Activated T-cell treated with anti-CD3 and anti-CD28 coated beads, Interleukin-2, amount 50 U/mL, for 1 hour (primary cell): Measurements from ENCODE around the gene DOC2B.
"Not testable (repeated sequence)": the region's sequence is repeated elsewhere in the genome, so short reads cannot be mapped to it uniquely, and the experiment has no call there.

Source experiments
- DNase-seq: peaks from one replicate; pipeline ENCODE4 v3.0.0-alpha.2; 2020

The DOC2B gene

DNA sequence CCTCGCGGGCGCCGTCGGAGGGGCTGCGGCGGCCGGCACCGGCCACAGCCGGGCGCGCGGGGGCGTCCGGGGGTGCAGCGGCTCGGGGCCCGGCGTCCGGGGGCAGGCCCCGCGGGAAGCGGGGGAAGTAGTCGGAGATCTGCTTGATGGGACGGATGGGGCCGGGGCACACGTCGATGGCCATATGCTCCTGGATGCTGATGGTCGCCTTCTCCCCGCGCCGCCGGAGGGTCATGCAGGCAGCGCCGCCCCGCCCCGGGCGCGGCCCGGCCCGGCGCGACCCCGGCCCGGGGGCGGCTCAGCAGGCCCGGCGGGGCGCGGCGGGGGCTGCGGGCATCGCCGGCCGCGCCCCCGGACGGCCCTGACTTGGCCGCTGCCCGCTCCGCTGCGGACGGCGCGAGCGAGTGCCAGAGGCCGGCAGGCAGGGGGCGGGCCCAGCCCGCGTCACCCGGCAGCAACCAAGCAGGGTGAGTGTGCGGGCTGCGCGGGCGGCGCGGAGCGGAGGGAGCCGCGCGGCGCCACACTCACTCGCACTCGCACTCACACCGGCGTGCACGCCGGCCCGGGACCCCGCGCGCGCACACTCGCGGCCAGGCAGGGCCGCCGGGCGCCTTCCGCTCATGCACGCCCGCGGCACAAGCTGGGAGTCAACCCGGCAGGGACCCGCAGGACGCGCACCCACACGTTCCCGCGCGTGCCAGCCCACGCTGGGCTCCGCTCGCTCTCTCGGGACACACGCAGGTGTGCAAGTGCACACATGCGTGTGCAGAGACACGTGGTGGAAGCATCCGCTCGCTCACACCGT is at the start of gene DOC2B:
Gene DOC2B, minus strand, starts transcription at position 406 of the 805 bp plus-strand sequence. Its CDS starts 171 bp downstream, at position 235.
- no peak for DNase-seq

DNA sequence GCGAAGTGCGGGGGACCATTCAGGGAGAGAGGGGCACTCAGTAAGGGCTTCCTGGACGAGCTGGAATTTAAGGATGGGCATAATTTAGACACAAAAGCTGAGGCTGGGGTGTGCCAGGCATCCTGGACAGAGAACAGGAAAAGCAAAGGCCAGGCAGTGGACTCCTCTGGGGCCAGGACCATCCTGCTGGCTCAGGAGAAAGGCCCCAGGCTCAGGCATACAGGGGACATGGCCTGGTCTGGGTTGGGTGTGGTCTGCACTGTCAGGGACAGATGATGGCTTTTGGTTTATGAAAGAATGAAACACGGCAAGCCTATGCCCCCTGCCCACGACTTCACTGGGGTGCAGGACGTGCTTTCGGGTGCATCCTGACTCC is 48.9 kb upstream of the DOC2B start:
- no peak for DNase-seq

DNA sequence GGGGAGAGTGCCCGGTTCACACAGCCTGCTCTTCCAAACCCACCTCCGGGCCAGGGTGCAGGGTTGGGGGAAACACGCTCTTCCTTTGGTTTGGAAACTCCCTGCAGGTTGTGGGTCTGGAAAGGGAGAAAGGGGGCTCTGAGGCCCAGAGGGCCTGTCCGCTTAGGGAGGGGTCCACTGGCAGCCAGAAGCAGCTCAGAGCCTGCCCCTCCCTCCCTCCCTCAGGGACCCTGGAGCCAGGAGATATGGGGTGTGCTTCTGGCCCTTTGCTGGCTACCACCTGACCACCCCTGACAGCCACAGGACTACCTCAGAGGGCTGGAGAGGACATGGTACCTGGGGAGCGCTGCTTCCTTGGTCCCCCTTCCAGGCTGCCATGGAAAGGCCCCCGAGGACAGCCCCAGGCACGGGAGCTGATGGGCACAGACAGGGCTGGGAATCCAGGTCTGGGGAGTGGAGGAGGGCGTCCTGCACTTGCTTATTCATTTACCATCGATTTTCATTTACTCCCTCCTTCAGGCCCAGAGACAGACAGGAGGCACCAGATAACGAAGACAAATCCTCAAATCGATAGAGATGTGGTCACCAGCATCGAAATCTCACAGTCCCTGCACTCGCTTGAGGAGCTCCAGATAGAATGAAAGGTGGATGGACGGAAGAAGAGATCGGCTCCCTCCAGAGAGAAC is 48.4 kb upstream of the DOC2B start:
- no peak for DNase-seq

DNA sequence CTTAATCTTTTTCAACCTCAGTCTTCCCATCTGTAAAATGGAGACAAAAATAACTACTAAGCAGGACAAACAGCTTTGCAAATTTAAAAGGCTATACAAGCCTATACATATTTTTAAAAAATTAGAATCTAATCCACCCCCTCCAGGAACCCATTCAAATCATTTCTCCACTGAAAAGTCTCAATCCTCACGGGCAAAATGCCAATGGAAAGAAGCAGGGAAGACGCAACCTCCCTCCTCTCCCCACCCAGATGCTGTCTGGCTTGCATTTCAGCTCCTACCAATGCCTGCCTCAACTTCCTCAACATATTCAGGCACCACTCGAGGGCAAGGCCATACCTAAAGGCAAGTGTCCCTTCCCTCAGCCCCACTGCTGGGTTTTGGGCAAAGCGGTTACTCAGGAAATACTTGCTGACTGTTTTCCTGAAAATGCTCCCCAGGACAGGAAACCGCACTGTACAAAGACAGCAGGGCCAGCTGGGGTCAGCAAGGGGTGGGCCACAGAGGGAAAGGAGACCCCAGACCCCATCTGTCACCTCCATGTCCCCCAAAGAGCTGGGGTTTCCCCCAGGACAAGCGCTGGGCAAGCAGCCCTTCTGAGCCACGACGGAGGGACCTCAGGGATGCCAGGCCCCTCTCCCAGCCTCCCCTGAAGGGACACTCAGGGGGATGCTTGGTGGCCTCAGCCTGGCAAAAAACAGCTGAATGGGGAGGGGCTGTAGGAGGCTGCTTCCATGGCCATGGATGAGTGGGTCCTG is 47.7 kb upstream of the DOC2B start:
- no peak for DNase-seq

DNA sequence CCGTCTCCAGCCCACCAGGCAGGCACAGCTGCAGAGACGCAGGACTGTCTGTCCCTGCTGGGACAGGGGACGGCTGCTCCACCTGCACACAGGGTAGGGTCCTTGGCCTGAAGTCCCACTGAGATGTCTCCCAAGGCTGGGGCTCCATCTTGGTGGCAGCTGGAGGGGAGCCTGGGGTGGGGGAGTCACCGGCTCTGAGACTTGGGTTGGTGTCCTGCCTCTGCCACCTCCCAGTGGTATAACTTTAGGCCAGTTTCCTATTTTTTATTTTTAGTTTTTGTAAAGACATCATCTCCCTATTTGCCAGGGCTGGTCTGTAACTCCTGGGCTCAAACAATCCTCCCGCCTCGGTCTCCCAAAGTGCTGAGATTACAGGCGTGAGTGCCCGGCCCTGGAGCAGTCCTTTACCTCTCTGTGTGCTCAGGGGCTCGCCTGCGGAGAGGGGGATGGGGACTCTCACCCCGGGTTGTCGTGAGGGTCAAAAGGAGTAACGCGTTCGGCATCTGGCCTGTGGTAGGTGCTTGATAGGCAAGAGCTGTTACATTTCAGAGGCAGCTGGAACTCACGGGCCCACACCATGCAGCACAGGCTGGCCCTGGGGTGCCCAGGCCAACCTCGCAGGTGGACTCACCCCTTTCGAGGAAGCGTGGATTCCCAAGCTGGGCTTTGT is 46.6 kb upstream of the DOC2B start:
- DNase-seq: no peak

DNA sequence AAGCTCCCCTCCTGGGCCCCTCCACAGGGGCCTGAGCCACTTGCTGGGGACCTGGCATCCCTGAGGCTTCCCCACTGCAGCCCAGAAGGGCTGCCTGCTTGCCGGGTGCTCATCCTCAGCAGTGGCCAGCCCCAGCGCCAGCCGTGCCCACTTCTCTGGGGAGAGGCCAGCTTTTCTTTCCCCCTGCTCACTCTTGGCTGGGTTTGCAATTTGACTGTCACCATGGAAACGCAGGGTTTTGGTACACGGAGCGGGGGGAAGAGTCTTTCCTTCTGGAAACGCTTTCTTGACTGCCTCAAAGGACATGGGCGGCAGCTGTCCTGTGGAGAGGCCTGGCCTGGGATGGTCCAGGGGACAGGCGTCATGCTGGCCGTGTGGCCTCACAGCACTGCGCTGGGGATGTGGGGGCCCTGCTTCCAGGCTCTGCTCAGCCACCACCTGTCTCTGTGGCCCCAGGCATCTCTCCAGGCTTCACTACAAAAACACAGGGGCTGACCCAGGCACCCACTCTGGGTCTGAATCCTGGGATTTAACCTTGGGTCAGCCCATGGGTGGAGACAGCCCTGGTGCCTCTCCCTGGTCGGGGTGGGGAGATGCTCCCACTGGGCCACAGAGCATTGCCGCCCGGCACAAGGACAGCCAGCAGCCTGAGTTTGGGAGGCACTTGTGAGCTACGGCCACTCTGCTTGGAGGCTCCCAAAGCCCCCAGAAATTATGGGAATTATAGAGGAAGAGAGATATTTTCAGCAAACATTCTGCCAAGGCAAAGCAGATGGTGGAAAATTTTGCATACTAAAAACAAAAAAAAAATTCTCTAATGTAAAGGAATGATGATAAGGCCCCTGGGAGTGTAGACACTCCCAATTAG is 45.9 kb upstream of the DOC2B start:
- no peak for DNase-seq

DNA sequence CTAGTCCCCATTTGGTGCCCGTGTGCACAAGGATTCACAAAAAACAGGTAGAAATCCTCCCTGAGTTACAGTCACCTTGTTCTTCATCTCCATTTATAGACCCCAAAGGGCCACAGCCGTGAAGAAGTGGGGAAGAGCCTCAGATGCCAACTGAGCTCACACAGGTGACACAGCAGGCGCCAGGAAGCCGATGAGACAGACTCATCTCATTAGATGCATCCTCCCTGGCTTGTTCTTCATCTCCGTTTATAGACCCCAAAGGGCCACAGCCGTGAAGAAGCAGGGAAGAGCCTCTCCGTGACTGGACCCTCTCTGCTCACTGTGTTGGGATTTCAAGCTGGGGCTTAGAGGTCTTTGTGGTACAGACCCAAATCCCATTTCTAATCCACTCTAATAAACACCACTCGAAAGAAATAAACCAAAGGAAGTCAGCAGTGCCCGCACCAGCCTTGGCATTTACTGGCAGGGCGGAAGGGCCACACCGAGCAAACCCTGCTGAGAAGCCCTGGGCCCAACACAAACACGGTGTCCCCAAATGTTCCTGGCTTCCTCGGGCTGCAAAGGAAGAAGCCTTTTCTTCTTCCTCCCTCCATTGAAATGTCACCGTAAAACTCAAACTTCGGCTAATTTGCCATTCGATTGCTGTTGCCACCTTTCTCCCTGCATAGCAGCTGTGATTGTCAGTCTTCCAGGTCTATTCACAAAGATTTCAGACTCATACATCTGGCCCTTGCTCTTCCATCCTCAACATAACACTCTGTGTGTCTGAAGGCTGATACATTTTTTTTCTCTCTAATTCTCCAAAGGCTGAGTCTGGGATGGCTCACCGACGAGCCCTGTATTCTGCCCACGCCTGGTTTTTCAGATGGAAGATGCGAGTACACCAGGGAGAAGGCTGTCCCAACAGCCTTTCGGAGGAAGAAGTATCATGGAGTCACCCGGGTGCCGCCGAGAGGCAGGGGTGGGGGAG is 44.9 kb upstream of the DOC2B start:
- DNase-seq: no peak

DNA sequence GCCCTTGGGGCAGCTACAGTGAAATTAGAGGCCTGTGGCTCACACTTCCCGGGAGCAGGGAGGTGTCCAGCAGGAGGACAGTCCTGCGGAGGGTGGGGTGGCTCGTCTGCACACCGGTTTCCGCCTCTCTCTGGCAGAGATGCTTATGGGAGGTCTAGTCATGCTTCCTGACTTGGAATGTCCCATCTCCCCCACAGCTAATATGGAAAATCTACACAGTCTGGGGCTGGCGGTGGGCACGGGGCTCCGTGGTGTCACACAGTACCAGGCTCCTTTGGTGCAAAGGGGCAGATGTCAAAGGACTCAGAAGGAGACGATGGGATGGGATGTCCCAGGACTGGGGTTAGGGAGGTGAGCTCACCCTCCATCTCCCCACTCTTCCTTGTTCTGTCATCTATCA is 44.1 kb upstream of the DOC2B start:
- DNase-seq: no peak

DNA sequence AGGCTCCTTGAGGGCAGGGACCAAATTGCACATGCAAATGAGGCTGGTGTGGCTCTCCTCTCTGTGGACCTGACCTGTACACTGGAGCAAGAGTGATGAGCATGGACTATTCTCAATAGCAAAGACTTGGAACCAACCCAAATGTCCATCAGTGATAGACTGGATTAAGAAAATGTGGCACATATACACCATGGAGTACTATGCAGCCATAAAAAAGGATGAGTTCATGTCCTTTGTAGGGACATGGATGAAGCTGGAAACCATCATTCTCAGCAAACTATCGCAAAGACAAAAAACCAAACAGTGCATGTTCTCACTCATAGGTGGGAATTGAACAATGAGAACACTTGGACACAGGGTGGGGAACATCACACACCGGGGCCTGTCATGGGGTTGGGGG is 43.1 kb upstream of the DOC2B start:
- not testable (repeated sequence) for DNase-seq

DNA sequence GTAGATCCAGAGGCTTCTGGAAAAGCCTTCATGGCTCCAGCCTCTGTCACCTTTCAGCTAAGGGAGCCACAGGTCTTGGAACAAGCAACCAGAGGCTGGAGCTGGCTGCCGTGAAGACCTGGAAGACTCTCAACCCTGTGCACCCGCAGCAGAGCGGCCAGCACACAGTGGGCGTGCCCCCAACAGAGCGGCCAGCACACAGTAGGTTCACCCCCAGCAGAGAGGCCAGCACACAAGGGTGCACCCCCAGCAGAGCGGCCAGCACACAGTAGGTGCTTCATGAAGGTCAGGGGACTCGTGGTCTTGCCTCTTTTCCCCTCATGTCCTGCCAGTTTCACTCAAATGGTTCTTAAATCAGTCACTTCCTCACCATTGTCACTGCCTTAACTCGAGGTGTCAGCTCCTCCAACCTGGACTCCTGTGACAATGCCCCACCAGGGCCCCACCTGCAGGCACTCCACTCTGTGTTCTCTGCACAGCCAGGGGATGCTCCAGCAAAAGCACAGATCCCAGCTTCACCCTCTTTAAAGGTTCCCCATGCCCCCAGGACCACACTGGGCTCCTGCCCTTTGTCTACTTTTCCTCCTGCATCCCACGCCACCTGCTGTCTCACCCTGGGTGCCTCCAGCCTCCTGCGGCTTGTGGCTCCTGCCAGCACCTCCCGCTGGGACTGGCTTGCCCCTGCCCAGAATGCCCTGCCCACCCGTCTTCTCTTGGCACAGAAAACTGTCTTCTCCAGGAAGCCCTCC is 42.4 kb upstream of the DOC2B start:
- no peak for DNase-seq

DNA sequence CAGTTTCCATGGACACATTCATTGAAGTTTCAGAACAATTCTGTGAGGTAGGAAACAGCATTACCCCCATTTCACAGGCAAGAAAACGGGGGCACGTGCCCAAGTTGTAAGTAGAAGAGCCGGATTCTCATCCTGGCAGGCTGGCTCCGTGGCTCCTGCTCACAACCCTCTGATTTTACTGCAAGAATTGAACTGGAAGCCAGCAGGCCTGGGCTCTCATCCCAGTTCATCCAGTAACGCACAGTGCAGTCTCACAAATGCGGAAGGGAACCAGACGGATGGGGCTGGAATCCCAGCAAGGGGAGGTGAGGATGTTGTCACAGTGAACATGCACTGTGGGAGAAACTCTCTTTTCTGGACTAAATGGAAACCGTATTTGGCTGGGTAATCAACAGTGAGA is 40.7 kb upstream of the DOC2B start:
- no peak for DNase-seq

DNA sequence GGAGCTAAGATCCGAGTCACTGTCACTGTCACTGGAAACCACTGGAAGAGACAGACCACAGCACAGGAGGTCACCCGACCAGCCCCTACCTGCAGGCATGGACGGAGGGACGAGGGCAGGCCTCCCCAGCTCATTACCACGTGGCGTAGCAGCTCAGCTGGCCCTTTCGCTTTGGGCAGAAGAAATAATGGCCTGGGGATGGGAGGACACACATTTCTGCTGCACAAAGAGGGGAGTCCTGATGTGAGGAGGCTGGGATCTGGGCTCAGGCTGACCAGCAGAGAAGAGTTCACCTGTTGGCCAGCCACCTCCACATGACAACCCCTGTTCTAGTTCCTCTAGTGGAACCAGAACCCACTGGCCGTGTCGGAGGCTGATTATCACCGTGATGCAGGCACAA is 38.2 kb upstream of the DOC2B start:
- DNase-seq: no peak

DNA sequence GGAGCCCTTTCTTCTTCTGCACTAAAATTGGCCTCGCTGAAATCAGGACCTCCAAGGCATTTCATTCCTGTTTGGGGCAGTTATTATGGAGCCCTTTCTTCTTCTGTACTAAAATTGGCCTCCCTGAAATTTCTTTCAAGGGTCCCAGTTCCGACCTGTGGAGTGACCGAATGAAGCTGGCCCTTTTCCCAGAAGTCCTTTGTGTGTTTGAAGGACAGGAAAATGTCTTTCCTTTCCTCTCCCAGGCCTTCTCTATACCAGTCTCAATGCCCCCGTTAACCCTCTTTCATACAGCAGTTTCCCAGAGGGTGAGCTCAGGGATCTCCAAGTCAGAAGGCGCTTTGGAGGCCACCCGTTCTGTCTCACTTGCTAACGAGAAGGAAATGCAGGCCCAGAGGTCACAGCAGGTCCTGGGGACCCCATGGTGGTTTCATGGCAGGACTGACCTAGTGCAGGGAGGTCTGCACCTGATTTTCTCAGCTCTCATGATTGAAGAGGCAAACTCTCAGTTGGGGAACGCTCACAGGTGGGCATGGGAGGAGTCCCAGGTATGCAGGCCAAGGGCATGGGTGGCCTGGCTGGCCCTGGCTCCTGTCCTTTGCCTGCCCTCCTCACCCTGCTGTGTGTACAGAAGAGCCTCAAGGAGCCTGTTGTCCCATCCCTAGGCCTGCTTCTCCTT is 37.1 kb upstream of the DOC2B start:
- DNase-seq: no peak

DNA sequence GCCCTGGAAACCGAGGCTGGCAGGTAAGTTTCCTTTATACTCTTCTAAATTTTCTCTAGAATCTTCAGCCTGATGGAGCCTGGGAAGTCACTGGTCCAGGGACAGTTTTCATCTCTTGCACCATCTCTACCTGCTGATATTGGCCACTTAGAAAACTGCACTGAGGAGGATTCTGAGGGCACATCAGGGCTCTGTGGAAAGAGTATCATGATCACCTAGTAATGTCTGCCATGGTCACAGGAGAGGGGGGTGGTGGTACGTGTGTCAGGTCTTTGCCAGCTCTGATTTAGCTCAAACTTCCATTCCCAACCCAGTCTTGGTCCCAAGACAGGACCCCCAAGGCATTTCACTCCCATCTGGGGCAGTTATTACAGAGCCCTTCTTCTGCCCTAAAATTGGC is 35.2 kb upstream of the DOC2B start:
- DNase-seq: no peak

DNA sequence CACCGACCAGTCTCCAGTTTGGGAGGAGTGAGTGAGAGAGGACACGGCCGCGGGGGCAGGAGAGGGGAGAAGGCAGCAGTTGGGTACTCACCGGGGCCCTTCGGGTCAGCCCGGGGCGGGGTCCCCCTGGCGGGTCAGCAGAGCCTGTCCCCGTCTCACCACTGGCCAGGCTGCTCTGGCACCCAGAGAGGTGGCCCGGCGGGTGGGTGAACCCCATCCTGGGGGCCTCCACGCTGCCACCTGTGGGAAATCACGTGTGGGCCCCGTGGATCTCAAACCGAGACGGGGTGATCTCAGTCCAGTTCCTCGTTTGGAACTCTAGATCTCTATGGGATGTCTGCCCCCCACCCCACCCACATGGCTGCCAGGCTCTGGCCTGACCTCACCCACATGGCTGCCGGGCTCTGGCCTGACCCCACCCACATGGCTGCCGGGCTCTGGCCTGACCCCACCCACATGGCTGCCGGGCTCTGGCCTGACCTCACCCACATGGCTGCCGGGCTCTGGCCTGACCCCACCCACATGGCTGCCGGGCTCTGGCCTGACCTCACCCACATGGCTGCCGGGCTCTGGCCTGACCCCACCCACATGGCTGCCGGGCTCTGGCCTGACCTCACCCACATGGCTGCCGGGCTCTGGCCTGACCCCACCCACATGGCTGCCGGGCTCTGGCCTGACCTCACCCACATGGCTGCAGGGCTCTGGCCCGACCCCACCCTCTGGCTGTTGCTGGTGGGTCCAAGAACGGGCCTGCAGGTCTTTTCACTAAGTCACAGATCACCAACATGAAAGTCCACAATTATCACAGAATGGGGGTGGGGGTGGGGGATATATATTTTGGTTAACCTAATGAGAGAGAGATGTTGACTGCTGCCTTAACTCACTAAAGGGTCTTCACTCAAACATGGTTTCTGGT is 34.4 kb upstream of the DOC2B start:
- not testable (repeated sequence) for DNase-seq

DNA sequence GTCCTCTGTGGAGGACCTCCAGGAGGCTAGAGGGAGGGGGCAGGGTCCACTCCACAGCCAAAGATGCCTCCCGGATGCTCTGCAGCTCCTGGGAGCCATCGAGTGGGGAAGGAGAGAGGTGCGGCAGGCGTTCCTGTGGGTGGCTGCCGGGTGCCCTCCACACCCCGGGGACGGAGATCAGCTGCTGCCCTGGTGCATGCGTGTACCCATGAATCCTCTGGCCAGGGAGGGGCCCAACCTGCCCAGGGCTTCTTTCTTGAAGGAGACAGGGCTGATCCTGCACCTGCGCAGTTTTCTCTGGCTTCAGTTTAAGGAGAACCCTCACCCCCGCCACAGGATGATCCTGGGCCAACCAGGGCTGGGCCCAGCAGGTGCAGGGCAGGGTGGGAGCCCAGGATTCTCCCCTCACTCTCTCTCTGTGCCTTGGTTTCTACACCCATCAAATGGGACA is 33.5 kb upstream of the DOC2B start:
- DNase-seq: no peak

DNA sequence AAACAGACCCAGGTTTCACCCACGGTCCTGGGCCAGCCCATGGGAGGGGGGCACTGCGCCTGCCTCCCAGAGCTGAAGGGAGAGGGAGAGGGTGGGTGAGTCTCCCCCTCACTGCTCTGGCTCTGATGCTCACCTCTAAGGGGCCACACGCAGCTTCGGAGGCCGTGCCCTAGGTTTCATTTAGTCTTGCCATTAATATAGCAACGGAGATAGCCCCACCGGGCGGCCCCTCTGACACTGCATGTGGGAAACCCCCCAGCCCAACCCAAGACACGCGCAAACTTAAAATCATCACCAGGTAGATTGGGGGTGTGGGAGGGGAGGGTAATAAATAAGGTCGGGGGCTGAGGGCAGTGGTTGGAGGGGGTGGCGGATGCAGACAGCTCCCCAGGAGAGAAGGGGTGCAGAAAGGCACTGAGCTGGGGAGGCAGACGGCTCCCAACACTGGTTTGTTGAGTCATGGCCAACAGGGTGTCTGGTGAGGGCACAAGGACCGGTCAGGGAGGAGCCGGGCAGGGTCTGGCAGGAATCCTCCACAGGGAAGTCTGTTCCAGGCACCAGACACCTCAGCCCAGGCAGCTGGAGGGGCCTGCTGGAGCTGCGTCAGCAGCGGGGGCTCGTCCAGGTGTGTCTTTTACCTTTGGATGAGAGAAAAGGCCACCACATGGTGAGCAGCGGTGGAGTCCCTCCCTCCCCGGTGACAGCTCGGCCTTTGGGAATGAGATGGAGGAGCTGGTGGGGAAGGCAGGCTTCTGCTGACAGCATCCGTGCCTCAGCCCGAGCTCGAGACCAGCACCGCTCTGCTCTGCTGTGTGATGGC is 32.0 kb upstream of the DOC2B start:
- DNase-seq: no peak
